HG03025 (cell line): ENCODE measurements around the gene OR4P4.

Experiments used
- ATAC-seq: cut with Tn5 transposase; IDR thresholded peaks from one replicate; pipeline ENCODE4 v1.9.1; 2021; ENCODE audit warnings: mild to moderate bottlenecking, moderate library complexity; ENCODE audit not compliant: unreplicated experiment, low FRiP score

Gene OR4P4

GRCh38 chr11:55634813-55635212, at the start of gene OR4P4:
Gene OR4P4 (plus strand): TSS chr11:55635113.
- no peak for ATAC-seq

GRCh38 chr11:55607545-55607944, 27.4 kb upstream of the OR4P4 start, which contains the start of gene OR4C11:
Gene OR4C11 (minus strand): TSS chr11:55607645. CDS start chr11:55604373, 3,272 bp downstream.
- no peak for ATAC-seq

DNA sequence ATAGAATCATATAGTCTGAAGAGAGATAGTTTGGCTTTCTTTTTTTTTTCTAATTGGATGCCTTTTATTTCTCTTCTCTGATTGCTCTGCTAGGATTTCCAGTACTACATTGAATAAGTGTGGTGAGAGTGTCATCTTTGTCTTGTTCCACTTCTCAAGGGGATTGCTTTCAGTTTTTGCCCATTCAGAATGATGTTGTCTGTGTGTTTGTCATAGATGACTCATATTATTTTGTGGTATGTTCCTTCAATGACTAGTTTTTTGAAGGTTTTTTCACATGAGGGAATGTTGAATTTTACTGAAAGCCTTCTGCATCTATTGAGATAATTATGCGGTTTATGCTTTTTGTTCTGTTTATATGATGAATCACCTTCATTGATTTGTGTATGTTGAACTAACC, 10.4 kb upstream of the OR4P4 start:
- no peak for ATAC-seq

- ATAC-seq = no peak
These were observed 13.1 kb downstream of the OR4P4 start, which contains the start of gene OR4S2 for GRCh38 chr11:55648027-55648426. Gene OR4S2 (plus strand): TSS chr11:55648327. CDS start chr11:55650904, 2,577 bp downstream.

- ATAC-seq = no peak
These were observed 17.6 kb downstream of the OR4P4 start for GRCh38 chr11:55652560-55652959.

DNA sequence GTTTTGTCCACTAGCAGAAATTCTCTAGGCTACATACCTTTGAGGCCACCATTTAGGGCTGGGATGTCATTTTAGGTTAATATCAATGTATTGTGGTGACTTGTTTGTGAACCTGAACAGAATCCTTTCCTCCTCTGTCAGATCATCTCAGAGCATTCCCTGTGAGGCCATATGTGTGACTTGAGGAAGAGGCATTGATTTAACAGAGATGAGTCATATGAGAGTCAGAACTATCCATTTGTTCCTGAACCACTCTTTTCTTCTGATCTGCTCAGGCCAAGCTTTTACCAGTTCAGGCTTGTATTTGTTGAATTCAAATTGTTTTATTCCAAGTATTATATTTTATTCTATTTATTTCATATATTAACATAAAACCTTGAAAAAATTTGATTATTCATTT, 20.2 kb downstream of the OR4P4 start:
- no peak for ATAC-seq

GRCh38 chr11:55658031-55658573, 23.2 kb downstream of the OR4P4 start:
- ATAC-seq = peak; percentile 98

GRCh38 chr11:55658608-55659007, 23.7 kb downstream of the OR4P4 start:
- peak; percentile 25 for ATAC-seq

GRCh38 chr11:55661901-55662300, 27.0 kb downstream of the OR4P4 start, which contains the start of gene OR4C6:
Gene OR4C6 (plus strand): TSS chr11:55662201. CDS start chr11:55665167, 2,966 bp downstream.
- no peak for ATAC-seq

DNA sequence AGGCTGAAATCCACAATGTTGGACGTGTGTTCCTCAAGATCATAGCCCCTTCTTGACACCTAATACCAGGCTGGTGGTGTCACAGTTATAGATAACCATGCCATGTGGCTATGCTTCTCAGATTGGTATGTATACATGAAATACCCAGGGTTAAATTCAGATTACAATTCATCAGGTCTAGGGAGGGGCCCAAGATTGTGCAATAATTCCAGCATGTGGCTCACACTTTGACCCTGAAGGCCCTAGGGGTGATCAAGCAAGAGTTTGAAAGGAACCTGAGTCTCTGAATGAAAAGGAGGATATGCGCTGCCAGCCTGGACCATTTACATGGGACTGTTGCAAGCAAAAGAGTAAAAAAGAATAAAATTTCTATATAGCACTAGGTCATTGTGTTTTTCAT, 34.5 kb downstream of the OR4P4 start:
- no peak for ATAC-seq

DNA sequence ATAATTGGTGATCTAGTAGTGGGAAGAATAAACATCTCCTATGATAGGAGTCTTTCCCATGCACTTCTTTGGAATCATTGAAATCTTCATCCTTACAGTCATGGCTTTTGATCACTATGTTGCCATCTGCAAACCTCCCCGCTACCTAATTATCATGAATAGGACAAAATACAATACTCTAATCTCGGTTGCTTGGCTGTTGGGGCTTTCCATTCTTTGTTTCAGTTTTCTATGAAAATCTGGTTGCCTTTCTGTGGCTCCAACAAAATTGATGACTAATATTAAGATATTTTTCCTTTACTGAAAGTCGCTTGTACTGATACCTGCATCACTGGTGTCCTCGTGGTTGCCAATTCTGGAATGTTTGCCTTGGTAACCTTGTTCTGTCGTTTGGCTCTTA, 38.9 kb downstream of the OR4P4 start:
- no peak for ATAC-seq
